Duodenal mucosa (tissue), 2 donors: ENCODE measurements around the gene CALML3.
"Not testable (repeated sequence)": the region's sequence is repeated elsewhere in the genome, so short reads cannot be mapped to it uniquely, and the experiment has no call there.

Experiments used
- H3K27ac ChIP-seq: one replicate; pipeline ENCODE4 v1.7.0; 2013; ENCODE audit warnings: low read depth, low read length
- H3K27me3 ChIP-seq, 2 donors: one replicate each; pipeline ENCODE4 v1.7.0; 2013; ENCODE audit warnings: low read length in 2 of 2, control low read depth in 1 of 2; ENCODE audit not compliant: insufficient read depth in 2 of 2, control insufficient read depth in 1 of 2
- H3K36me3 ChIP-seq, 2 donors: one replicate each; pipeline ENCODE4 v1.7.0; 2013; ENCODE audit warnings: low read length in 2 of 2, control low read depth in 1 of 2; ENCODE audit not compliant: insufficient read depth in 2 of 2, control insufficient read depth in 1 of 2
- H3K4me1 ChIP-seq, 2 donors: one replicate each; pipeline ENCODE4 v1.7.0; 2013; ENCODE audit warnings: low read length in 2 of 2, control low read depth in 1 of 2; ENCODE audit not compliant: insufficient read depth in 2 of 2, control insufficient read depth in 1 of 2
- H3K4me3 ChIP-seq, 2 donors: one replicate each; pipeline ENCODE4 v1.7.0; 2013; ENCODE audit warnings: low read length in 2 of 2, low read depth in 1 of 2
- H3K9ac ChIP-seq, 2 donors: one replicate each; pipeline ENCODE4 v1.7.0; 2013; ENCODE audit warnings: low read length in 2 of 2, low read depth in 1 of 2
- H3K9me3 ChIP-seq, 2 donors: one replicate each; pipeline ENCODE4 v1.7.0; 2013; ENCODE audit warnings: low read length in 2 of 2, control low read depth in 1 of 2; ENCODE audit not compliant: control insufficient read depth in 1 of 2

CALML3 gene

DNA sequence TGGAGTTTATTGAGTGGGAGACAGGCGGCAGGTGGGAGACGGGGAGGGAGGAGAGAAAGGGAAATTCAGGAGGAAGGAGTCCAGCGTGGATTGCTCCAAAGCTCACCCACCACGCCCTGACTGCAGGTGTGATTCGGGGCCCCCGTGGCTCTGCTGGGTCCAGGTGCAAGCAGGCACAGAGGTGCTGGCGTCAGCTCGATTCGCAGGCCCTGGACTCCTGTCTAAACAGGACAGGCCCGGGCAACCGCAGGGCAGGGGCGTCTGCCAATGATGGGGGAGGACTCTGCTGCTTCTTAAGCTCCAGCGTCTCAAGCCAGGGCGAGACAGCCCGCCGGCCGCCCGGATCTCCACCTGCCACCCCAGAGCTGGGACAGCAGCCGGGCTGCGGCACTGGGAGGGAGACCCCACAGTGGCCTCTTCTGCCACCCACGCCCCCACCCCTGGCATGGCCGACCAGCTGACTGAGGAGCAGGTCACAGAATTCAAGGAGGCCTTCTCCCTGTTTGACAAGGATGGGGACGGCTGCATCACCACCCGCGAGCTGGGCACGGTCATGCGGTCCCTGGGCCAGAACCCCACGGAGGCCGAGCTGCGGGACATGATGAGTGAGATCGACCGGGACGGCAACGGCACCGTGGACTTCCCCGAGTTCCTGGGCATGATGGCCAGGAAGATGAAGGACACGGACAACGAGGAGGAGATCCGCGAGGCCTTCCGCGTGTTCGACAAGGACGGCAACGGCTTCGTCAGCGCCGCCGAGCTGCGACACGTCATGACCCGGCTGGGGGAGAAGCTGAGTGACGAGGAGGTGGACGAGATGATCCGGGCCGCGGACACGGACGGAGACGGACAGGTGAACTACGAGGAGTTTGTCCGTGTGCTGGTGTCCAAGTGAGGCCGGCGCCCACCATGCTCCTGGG, at the start of gene CALML3:
Gene CALML3 (plus strand): TSS at position 321 of the 920 bp plus-strand sequence. CDS start 125 bp downstream, at position 446.
- H3K36me3 ChIP-seq = no peaks in the 10 kb centered on the region
- peaks cover 0 to 7% of the 10 kb centered on the region in 2 donors for H3K4me1 ChIP-seq
- H3K9me3 ChIP-seq = no peaks in the 10 kb centered on the region
- no peak within 1 kb of the TSS for H3K27ac ChIP-seq
- H3K4me3 ChIP-seq = no peak within 1 kb of the TSS
- no peak within 1 kb of the TSS for H3K9ac ChIP-seq
- no peaks in the 10 kb centered on the region for H3K27me3 ChIP-seq

DNA sequence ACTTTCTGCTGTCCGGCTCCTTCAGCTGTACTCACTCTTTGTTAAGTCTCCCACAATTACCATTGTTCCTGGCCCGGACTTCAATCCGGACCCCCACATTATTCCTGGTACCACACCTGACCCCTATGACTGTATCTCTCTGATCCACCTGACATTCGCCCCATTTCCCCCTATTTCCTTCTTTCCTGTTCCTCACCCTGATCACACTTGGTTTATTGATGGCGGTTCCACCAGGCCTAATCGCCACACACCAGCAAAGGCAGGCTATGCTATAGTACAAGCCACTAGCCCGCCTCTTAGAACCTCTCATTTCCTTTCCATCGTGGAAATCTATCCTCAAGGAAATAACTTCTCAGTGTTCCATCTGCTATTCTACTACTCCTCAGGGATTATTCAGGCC, 49.7 kb upstream of the CALML3 start:
- not testable (repeated sequence) for H3K9ac ChIP-seq, H3K27ac ChIP-seq, H3K36me3 ChIP-seq, H3K9me3 ChIP-seq, H3K4me1 ChIP-seq, H3K4me3 ChIP-seq, H3K27me3 ChIP-seq

DNA sequence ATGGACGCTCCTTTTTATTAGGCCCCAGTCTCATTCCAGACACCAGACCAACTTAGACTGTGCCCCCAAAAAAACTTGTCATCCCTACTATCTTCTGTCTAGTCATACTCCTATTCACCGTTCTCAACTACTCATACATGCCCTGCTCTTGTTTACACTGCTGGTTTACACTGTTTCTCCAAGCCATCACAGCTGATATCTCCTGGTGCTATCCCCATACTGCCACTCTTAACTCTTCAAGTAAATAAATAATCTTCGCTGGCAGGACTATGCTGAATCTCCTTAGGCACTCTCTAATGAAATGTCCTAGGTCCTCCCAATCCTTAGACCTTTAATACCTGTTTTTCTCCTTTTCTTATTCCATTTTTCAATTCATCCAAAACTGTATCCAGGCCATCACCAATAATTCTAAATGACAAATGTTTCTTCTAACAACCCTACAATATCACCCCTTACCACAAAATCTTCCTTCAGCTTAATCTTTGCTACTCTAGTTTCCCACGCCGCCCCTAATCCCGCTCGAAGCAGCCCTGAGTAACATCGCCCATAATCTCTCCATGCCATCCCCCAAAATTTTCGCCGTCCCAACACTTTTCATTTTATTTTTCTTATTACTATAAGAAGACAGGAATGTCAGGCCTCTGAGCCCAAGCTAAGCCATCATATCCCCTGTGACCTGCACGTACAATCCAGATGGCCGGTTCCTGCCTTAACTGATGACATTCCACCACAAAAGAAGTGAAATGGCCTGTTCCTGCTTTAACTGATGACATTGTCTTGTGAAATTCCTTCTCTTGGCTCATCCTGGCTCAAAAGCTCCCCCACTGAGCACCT, 48.6 kb upstream of the CALML3 start:
- H3K9ac ChIP-seq, H3K36me3 ChIP-seq, H3K4me1 ChIP-seq, H3K27ac ChIP-seq, H3K9me3 ChIP-seq, H3K27me3 ChIP-seq, H3K4me3 ChIP-seq: not testable (repeated sequence)

DNA sequence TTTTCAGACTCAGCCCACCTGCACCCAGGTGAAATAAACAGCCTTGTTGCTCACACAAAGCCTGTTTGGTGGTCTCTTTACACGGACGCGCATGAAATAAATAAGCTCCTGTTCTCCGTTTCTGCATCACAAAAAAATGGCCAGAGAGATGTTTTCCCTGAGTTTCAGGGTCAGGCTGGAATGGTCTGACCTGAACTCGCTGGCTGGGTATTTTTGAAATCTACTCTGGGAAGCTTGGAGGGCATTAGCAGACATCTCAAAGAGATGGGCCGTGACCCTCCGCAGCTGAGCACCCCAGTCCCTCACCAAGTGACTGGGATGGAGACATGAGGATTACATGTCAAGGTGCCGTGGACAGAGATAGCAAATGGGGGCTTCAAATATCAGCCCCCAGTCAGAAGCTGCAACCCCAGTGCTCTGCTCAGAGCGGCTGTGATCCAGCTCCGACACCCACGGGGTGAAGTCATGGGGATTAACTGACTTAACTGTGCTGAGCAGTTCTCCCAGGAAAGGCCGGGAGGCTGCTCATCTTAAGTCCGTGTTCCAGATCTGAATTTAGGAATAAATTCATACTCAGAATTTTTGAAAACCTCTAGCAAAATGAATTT, 47.7 kb upstream of the CALML3 start:
- no peaks in the 10 kb centered on the region for H3K36me3 ChIP-seq
- H3K4me3 ChIP-seq = no peak overlapping the region

DNA sequence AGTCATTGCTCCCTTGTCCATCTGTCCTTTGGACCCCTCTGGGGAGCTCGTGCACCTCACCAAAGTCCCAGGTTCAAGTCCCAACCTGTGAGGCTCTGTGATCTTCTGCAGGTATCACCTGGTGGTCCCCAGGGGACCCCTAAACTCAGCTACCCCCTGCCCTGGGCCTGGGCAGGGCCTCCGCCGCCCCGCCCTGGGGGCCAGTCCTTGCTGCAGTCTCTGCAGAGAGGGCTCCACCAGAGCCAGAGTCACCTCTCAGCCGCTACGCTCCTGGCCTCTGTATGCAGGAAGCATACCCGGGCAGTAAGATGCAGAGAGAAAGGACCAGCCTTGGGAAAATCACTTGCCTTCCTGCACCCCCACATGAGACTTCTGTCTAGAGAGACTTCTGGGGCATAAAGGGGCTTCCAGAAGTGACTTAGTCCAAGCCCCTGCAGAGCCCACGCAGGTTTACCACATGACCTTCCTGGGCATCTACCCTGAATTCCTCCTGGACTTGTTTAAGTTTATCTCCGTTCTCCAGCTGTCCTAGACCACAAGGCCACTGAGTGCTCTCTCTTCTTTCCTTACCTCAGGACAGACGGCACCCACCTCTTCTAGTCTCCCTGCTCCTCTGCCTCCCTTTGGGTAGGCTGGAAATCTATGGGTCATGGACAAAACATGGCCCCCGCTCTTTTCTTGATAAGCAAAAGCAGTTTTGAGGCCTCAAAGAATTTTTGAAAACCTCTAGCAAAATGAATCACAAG, 46.6 kb upstream of the CALML3 start:
- Histone ChIP-seq H3K36me3 (no peaks in the 10 kb centered on the region), H3K27me3 (no peaks in the 10 kb centered on the region), H3K4me3 (no peak overlapping the region), H3K4me1 (no peaks in the 10 kb centered on the region), H3K27ac (no peak overlapping the region), H3K9ac (no peak overlapping the region), H3K9me3 (no peaks in the 10 kb centered on the region)

More for the DNA sequence above, 47.7 kb upstream of the CALML3 start:
- Histone ChIP-seq H3K27ac (no peak overlapping the region), H3K9ac (no peak overlapping the region), H3K27me3 (no peaks in the 10 kb centered on the region), H3K4me1 (no peaks in the 10 kb centered on the region), H3K9me3 (no peaks in the 10 kb centered on the region)

DNA sequence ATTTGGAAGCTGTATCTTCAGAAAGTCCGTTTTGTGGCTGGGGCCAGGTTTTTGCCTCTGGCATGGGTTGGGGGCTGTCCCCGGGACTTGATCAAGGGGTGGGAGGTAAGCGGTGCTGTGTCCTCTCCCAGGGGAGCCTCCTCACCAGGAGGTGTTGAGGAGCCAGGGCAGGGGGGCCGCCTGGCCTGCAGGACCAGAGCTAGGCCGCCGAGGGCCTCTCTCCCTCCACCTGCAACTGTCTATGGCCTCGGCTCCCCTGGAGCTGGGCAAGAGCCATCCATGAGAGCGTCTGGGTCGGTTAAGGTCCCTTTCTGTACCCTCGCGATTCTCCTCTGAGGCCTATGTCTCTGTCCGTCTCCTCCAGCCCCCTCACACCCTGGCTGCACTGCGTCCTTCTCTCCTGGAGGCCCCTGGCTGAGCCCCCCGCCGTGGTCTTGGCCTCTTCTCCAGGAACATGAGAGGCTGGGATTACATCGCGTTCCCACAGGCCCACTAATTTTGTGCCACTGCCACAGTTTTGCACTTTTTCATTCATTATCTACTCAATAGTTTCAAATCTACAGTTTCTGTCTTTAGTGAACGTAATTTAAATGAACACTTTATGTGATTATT, 46.0 kb upstream of the CALML3 start:
- H3K27ac ChIP-seq = no peak overlapping the region
- H3K4me1 ChIP-seq = no peaks in the 10 kb centered on the region
- H3K9ac ChIP-seq = no peak overlapping the region
- no peaks in the 10 kb centered on the region for H3K9me3 ChIP-seq
- H3K27me3 ChIP-seq = no peaks in the 10 kb centered on the region
- no peak overlapping the region for H3K4me3 ChIP-seq
- no peaks in the 10 kb centered on the region for H3K36me3 ChIP-seq

DNA sequence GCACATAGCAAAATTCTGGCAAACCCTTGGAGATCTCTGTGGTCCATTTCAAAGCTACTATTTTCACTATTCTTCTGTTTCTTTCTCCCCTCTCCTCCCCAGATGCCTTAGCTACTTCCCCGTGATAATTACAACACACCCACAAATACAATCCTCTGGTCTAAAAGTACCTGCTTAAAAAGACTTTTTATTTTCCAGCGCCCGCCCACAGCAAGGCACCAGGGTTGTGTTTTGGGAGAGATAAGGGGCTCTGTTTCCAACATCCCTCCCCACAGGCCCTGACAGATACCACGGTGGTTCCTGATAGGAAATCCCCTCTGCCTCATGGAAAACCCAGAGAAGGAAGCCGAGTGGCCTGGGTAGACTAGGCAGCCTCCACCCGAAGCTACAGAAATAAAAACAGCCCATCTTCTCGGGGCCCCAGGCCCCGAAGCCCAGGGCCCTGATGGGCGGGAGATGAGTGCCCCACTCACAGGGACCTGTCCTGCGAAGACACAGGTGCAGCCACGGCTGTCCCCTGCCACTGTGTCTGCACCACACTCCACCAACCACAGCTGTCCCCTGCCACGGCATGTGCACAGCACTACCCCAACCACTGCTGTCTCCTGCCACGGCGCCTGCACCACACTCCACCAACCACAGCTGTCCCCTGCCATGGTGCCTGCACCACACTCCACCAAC, 45.1 kb upstream of the CALML3 start:
- no peak overlapping the region for H3K27ac ChIP-seq
- H3K9ac ChIP-seq = no peak overlapping the region
- H3K36me3 ChIP-seq = no peaks in the 10 kb centered on the region
- H3K4me1 ChIP-seq = no peaks in the 10 kb centered on the region
- no peaks in the 10 kb centered on the region for H3K27me3 ChIP-seq
- H3K9me3 ChIP-seq = no peaks in the 10 kb centered on the region
- no peak overlapping the region for H3K4me3 ChIP-seq

DNA sequence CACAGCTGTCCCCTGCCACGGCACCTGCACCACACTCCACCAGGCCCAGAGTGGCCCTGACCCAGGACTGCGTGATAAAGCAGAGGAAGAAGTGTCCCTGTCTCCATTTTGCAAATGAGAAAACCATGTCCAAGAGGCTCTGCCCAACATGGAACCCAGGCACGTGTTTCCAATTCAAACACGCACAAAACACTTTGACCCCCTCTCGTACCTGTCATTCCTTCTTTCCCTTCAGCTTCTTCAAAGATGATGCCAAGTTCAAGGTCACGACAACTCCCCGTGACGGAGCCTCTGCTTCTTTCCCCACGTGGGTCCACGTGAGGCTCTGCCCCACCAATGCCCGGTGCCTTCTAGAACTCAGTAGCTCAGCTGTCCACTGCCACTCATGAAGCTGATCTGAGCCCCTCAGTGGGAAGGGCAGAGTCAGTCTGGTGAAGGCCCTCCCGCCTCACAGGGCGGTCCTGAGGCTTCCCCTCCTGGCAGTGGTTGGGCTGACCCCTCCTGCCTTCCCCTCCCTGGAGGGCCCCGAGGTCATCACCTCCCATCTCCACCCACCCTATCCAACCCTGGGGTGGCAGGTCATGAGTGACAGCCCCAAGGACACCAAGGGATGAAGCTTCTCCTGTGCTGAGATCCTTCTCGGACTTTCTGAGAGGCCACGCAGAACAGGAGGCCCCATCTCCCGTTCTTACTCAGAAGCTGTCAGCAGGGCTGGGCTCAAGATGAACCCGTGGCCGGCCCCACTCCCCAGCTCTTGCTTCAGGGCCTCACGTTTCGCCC, 44.4 kb upstream of the CALML3 start:
- Histone ChIP-seq H3K27me3 (peaks cover 0 to 3% of the 10 kb centered on the region in 2 donors), H3K27ac (no peak overlapping the region), H3K4me3 (no peak overlapping the region), H3K9me3 (no peaks in the 10 kb centered on the region), H3K36me3 (no peaks in the 10 kb centered on the region), H3K4me1 (no peaks in the 10 kb centered on the region), H3K9ac (no peak overlapping the region)
